H9 (cell line): ENCODE results near the gene HSPB2. TPM values are rescaled to one million over a fixed set of nuclear protein-coding genes. Genes with fewer than 3 reads are reported as not detected.
"Not testable (repeated sequence)": the region's sequence is repeated elsewhere in the genome, so short reads cannot be mapped to it uniquely, and the experiment has no call there.

Experiments used
- DNase-seq: peaks from one replicate; pipeline ENCODE4 v3.0.0-alpha.2; 2017
- H2AFZ ChIP-seq: one replicate; pipeline ENCODE4 v1.6.1; 2013; ENCODE audit warnings: mild to moderate bottlenecking, low read length, control low read depth, moderate library complexity
- H2AK5ac ChIP-seq: 2 replicates; pipeline ENCODE4 v1.6.1; 2013; ENCODE audit warnings: low read length, control low read depth, mixed read lengths; ENCODE audit not compliant: insufficient read length
- H2BK120ac ChIP-seq: one replicate; pipeline ENCODE4 v1.6.1; 2013; ENCODE audit warnings: low read depth, mild to moderate bottlenecking, low read length, control low read depth, inconsistent platforms; ENCODE audit not compliant: poor library complexity, severe bottlenecking
- H2BK12ac ChIP-seq: 2 replicates; pipeline ENCODE4 v1.6.1; 2013; ENCODE audit warnings: low read length, control low read depth, mixed read lengths, low read depth; ENCODE audit not compliant: insufficient read length
- H2BK15ac ChIP-seq: 2 replicates; pipeline ENCODE4 v1.6.1; 2013; ENCODE audit warnings: low read depth, low read length, control low read depth
- H2BK20ac ChIP-seq: one replicate; pipeline ENCODE4 v1.6.1; 2013; ENCODE audit warnings: low read depth, mild to moderate bottlenecking, low read length, control low read depth, inconsistent platforms; ENCODE audit not compliant: poor library complexity, severe bottlenecking
- H2BK5ac ChIP-seq: 2 replicates; pipeline ENCODE4 v1.6.1; 2013; ENCODE audit warnings: low read length, control low read depth, mixed read lengths; ENCODE audit not compliant: insufficient read length
- H3K14ac ChIP-seq: 2 replicates; pipeline ENCODE4 v1.6.1; 2013; ENCODE audit warnings: low read length, control low read depth; ENCODE audit not compliant: insufficient read depth
- H3K18ac ChIP-seq: 2 replicates; pipeline ENCODE4 v1.6.1; 2013; ENCODE audit warnings: low read depth, mild to moderate bottlenecking, mixed read lengths, low read length, control low read depth; ENCODE audit not compliant: insufficient read length
- H3K23ac ChIP-seq: 2 replicates; pipeline ENCODE4 v1.6.1; 2013; ENCODE audit warnings: low read length, control low read depth, mixed read lengths, low read depth; ENCODE audit not compliant: insufficient read length
- H3K23me2 ChIP-seq: 2 replicates; pipeline ENCODE4 v1.6.1; 2013; ENCODE audit warnings: low read depth, mild to moderate bottlenecking, mixed read lengths, low read length, control low read depth; ENCODE audit not compliant: insufficient read length, poor library complexity, severe bottlenecking
- H3K27ac ChIP-seq: 2 replicates; pipeline ENCODE4 v1.5.1; 2013; ENCODE audit warnings: low read length, control low read depth, mixed read lengths, low read depth; ENCODE audit not compliant: insufficient read length
- H3K27me3 ChIP-seq: 2 replicates; pipeline ENCODE4 v1.6.1; 2013; ENCODE audit warnings: low read length, control low read depth, inconsistent platforms; ENCODE audit not compliant: insufficient read depth
- H3K4ac ChIP-seq: 2 replicates; pipeline ENCODE4 v1.6.1; 2013; ENCODE audit warnings: low read depth, mild to moderate bottlenecking, control low read depth, inconsistent platforms, low read length, moderate library complexity
- H3K4me1 ChIP-seq: 2 replicates; pipeline ENCODE4 v1.6.1; 2013; ENCODE audit warnings: low read length, control low read depth, inconsistent platforms; ENCODE audit not compliant: insufficient read depth
- H3K4me2 ChIP-seq: 2 replicates; pipeline ENCODE4 v1.6.1; 2013; ENCODE audit warnings: low read length, control low read depth, mixed read lengths; ENCODE audit not compliant: insufficient read length, insufficient read depth
- H3K56ac ChIP-seq: 2 replicates; pipeline ENCODE4 v1.6.1; 2013; ENCODE audit warnings: low read depth, mild to moderate bottlenecking, mixed read lengths, low read length, control low read depth; ENCODE audit not compliant: insufficient read length
- H3K79me1 ChIP-seq: 2 replicates; pipeline ENCODE4 v1.6.1; 2013; ENCODE audit warnings: low read depth, mild to moderate bottlenecking, moderate library complexity, low read length, control low read depth, inconsistent platforms; ENCODE audit not compliant: insufficient read depth, poor library complexity, severe bottlenecking
- H3K79me2 ChIP-seq: 2 replicates; pipeline ENCODE4 v1.6.1; 2013; ENCODE audit warnings: low read length, control low read depth, inconsistent platforms; ENCODE audit not compliant: insufficient read depth
- H3K9ac ChIP-seq: 2 replicates; pipeline ENCODE4 v1.6.1; 2013; ENCODE audit warnings: low read length, control low read depth, mixed read lengths; ENCODE audit not compliant: insufficient read length; ENCODE audit errors: extremely low read depth
- H3K9me3 ChIP-seq: one replicate; pipeline ENCODE4 v1.6.1; 2013; ENCODE audit warnings: low read depth, low read length, inconsistent platforms; ENCODE audit not compliant: control insufficient read depth
- H3T11ph ChIP-seq: one replicate; pipeline ENCODE4 v1.6.1; 2013; ENCODE audit warnings: mild to moderate bottlenecking, low read length, control low read depth, inconsistent platforms
- H4K20me1 ChIP-seq: one replicate; pipeline ENCODE4 v1.6.1; 2013; ENCODE audit not compliant: control insufficient read depth, insufficient read length, insufficient read depth
- H4K5ac ChIP-seq: 2 replicates; pipeline ENCODE4 v1.6.1; 2013; ENCODE audit warnings: low read depth, mild to moderate bottlenecking, mixed read lengths, low read length, control low read depth; ENCODE audit not compliant: insufficient read length
- H4K8ac ChIP-seq: replicated peaks from 2 replicates; pipeline ENCODE4 v1.6.1; 2013; ENCODE audit warnings: low read length, control low read depth, mixed read lengths, low read depth; ENCODE audit not compliant: insufficient read length
- H4K91ac ChIP-seq: 2 replicates; pipeline ENCODE4 v1.6.1; 2013; ENCODE audit warnings: low read depth, mild to moderate bottlenecking, moderate library complexity, mixed read lengths, low read length, control low read depth; ENCODE audit not compliant: insufficient read length
- H3K27ac Mint-ChIP-seq, 3 experiments: 2 replicates in 2 of 3; 3 replicates in 1 of 3; pipeline ENCODE4 v1.8.0; 2020 to 2021; ENCODE audit warnings: mixed read lengths in 3 of 3, mild to moderate bottlenecking in 1 of 3, moderate library complexity in 1 of 3
- H3K27me3 Mint-ChIP-seq: 2 replicates; pipeline ENCODE4 v1.8.0; 2021; ENCODE audit warnings: low read depth, mild to moderate bottlenecking, moderate library complexity, mixed read lengths
- H3K36me3 Mint-ChIP-seq, 3 experiments: 2 replicates in 2 of 3; 3 replicates in 1 of 3; pipeline ENCODE4 v1.8.0; 2020 to 2021; ENCODE audit warnings: low read depth in 3 of 3, mixed read lengths in 3 of 3; ENCODE audit not compliant: insufficient read depth in 1 of 3
- H3K4me1 Mint-ChIP-seq, 2 experiments: 2 replicates each; pipeline ENCODE4 v1.8.0; 2020; ENCODE audit warnings: mixed read lengths in 2 of 2
- H3K4me3 Mint-ChIP-seq, 2 experiments: 2 replicates in 1 of 2; 3 replicates in 1 of 2; pipeline ENCODE4 v1.8.0; 2020 to 2021; ENCODE audit warnings: mild to moderate bottlenecking in 2 of 2, mixed read lengths in 2 of 2, moderate library complexity in 1 of 2
- H3K9me3 Mint-ChIP-seq, 2 experiments: 2 replicates in 1 of 2; 3 replicates in 1 of 2; pipeline ENCODE4 v1.8.0; 2020; ENCODE audit warnings: mild to moderate bottlenecking in 2 of 2, mixed read lengths in 2 of 2, moderate library complexity in 1 of 2
- WGBS: extraction: QIAGEN DNeasy Blood & Tissue Kit; methylation state at CpG from one replicate; pipeline ENCODE4 v1.1.7; 2013; ENCODE audit warnings: missing lambda C conversion rate, low lambda C conversion rate, mixed read lengths; ENCODE audit not compliant: insufficient read length; ENCODE audit errors: extremely low coverage; 5-methylcytosine and 5-hydroxymethylcytosine counted together
- total RNA-seq: library from RNA; stranded (reverse); gene quantifications from 2 replicates; pipeline ENCODE4 v1.2.1, GENCODE V29; 2021
- TF ChIP-seq, protein P1 (sequence below): fragments of 200-600 bp; sonication (generic); conservative IDR thresholded peaks from 3 replicates; pipeline ENCODE4 v1.8.0; 2021; ENCODE audit warnings: antibody characterized with exemption, mild to moderate bottlenecking

HSPB2 gene
- total RNA-seq, 1 experiment from 2014 or later: 0.22 TPM

GRCh38 chr11:111882202-111882601 is 30.3 kb upstream of the HSPB2 start:
- Histone ChIP-seq H2BK15ac (no peak overlapping the region), H4K20me1 (no peaks in the 10 kb centered on the region), H3K4me1 (no peaks in the 10 kb centered on the region; the same call in 1 of the 2 replicates), H2BK12ac (no peak overlapping the region), H4K5ac (no peak overlapping the region), H3K27ac (no peak overlapping the region), H2AFZ (no peak overlapping the region), H3K79me1 (no peaks in the 10 kb centered on the region), H2BK20ac (no peak overlapping the region), H3K18ac (no peak overlapping the region), H2BK120ac (no peak overlapping the region), H4K8ac (no peak overlapping the region), H4K91ac (no peak overlapping the region), H3T11ph (no peak overlapping the region), H2AK5ac (no peak overlapping the region), H3K79me2 (no peaks in the 10 kb centered on the region), H3K23me2 (peaks cover 9% of the 10 kb centered on the region), H3K4me2 (no peak overlapping the region), H2BK5ac (no peak overlapping the region), H3K56ac (no peak overlapping the region), H3K14ac (no peak overlapping the region), H3K23ac (no peak overlapping the region), H3K4ac (no peak overlapping the region), H3K9me3 (no peaks in the 10 kb centered on the region), H3K9ac (no peak overlapping the region), H3K27me3 (no peaks in the 10 kb centered on the region)
- Mint-ChIP-seq H3K4me1 (peaks cover 5 to 10% of the 10 kb centered on the region in 2 experiments), H3K36me3 (no peaks in the 10 kb centered on the region), H3K9me3 (no peaks in the 10 kb centered on the region), H3K27me3 (no peaks in the 10 kb centered on the region), H3K27ac (no peak overlapping the region), H3K4me3 (no peak overlapping the region)
- TF ChIP-seq, protein P1, sequence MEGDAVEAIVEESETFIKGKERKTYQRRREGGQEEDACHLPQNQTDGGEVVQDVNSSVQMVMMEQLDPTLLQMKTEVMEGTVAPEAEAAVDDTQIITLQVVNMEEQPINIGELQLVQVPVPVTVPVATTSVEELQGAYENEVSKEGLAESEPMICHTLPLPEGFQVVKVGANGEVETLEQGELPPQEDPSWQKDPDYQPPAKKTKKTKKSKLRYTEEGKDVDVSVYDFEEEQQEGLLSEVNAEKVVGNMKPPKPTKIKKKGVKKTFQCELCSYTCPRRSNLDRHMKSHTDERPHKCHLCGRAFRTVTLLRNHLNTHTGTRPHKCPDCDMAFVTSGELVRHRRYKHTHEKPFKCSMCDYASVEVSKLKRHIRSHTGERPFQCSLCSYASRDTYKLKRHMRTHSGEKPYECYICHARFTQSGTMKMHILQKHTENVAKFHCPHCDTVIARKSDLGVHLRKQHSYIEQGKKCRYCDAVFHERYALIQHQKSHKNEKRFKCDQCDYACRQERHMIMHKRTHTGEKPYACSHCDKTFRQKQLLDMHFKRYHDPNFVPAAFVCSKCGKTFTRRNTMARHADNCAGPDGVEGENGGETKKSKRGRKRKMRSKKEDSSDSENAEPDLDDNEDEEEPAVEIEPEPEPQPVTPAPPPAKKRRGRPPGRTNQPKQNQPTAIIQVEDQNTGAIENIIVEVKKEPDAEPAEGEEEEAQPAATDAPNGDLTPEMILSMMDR: no peak
- DNase-seq: no peak
- WGBS: no CpG with 5 or more reads among the region's 5 CpGs

DNA sequence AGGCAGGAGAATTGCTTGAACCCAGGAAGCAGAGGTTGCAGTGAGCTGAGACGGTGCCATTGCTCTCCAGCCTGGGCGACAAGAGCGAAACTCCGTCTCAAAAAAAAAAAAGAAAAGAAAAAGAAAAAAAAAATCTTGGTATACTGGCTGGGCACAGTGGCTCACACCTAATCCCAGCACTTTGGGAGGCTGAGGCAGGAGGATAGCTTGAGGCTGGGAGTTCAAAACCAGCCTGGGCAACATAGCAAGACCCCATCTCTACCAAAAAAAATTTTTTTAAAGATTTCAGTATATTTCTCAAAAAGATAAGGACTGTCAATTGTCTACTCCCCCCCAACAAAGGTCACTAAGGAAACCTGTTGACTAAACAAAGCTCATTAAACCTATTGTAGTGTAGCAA is 27.5 kb upstream of the HSPB2 start:
- H3K27ac Mint-ChIP-seq, H2BK12ac ChIP-seq, H2BK20ac ChIP-seq, H2BK120ac ChIP-seq, H3K9ac ChIP-seq, H3K23ac ChIP-seq, H4K20me1 ChIP-seq, H4K8ac ChIP-seq, H3K4ac ChIP-seq, H3T11ph ChIP-seq, H3K27me3 ChIP-seq, H2AFZ ChIP-seq, H3K27ac ChIP-seq, H2BK5ac ChIP-seq, H3K4me1 Mint-ChIP-seq, H3K4me1 ChIP-seq, H3K23me2 ChIP-seq, H3K79me1 ChIP-seq, H2BK15ac ChIP-seq, H3K18ac ChIP-seq, H3K9me3 ChIP-seq, H3K79me2 ChIP-seq, H3K4me2 ChIP-seq, H3K36me3 Mint-ChIP-seq, H4K5ac ChIP-seq, H3K4me3 Mint-ChIP-seq, H3K56ac ChIP-seq, H3K27me3 Mint-ChIP-seq, H3K9me3 Mint-ChIP-seq, H3K14ac ChIP-seq, H4K91ac ChIP-seq, H2AK5ac ChIP-seq, DNase-seq: not testable (repeated sequence)
- no CpG with 5 or more reads among the region's 4 CpGs for WGBS
